ENCODE measurements around the gene LILRA5. TPM values are rescaled to one million over a fixed set of nuclear protein-coding genes. Genes with fewer than 3 reads are reported as not detected.

Gene LILRA5
- total RNA-seq, 1 donor from 2014 or later, result not detected

DNA sequence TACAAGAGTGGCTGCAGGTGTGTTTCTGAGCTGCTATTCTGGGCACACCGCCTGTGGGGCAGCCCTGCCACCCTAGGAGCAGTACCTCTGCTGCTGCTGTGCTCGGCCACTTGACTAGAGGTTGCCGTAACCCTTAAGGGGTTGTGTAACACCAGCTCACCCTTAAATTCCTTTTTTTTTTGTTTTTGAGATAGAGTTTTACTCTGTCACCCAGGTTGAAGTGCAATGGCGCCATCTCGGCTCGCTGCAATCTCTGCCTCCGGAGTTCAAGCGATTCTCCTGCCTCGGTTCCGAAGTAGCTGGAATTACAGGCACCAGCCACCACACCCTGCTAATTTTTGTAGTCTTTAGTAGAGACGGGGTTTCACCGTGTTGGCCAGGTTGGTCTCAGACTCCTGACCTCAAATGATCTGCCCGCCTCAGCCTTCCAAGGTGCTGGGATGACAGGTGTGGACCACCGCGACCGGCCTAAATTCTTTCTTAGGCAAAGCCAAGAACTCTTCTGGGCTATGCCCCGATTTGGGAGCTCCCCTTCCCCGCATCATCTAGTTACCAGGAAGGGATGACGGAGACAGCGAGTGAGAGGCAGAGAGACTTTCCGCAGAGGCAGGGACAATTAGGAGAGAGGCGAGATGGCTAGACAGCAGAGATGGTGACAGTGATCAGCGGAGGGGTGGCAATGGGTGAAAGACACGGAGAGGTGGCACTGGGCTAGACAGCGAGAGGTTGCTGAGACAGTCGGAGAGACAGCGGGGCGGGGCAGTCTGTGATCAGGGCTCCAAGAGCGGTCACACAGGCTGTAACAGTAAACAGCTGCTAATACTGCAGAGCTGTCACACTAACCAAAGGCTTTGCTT is 4.4 kb upstream of the LILRA5 start:
- Histone ChIP-seq H3K27ac (ENCODE audit: low read depth, low read length) (no peak overlapping the region), H3K79me2 (ENCODE audit: insufficient read depth, low read length) (no peaks in the 10 kb centered on the region), H3K4me3 (ENCODE audit: insufficient read depth, low read depth, low read length) (no peak overlapping the region), H3K4me2 (ENCODE audit: low read length) (no peak overlapping the region), H3K9ac (ENCODE audit: low read length) (no peak overlapping the region), H3K9me3 (ENCODE audit: insufficient read depth, low read depth, low read length) (no peaks in the 10 kb centered on the region), H4K20me1 (ENCODE audit: insufficient read depth, low read length) (no peaks in the 10 kb centered on the region), H3K36me3 (ENCODE audit: insufficient read depth, low read length) (no peaks in the 10 kb centered on the region), H2AFZ (ENCODE audit: low read depth, low read length) (no peak overlapping the region), H3K27me3 (ENCODE audit: insufficient read depth, low read length) (no peaks in the 10 kb centered on the region), H3K4me1 (ENCODE audit: insufficient read depth, low read length) (no peaks in the 10 kb centered on the region)
- no peaks in the 10 kb centered on the region for H3K4me1 Mint-ChIP-seq (ENCODE audit: low read depth, unreplicated experiment)
- H3K27ac Mint-ChIP-seq (ENCODE audit: unreplicated experiment), result no peak overlapping the region
- no peak for TF ChIP-seq EZH2 (IDR thresholded peaks at IDR 0.05; ENCODE audit: insufficient read depth, low read length)
- TF ChIP-seq, protein P1, sequence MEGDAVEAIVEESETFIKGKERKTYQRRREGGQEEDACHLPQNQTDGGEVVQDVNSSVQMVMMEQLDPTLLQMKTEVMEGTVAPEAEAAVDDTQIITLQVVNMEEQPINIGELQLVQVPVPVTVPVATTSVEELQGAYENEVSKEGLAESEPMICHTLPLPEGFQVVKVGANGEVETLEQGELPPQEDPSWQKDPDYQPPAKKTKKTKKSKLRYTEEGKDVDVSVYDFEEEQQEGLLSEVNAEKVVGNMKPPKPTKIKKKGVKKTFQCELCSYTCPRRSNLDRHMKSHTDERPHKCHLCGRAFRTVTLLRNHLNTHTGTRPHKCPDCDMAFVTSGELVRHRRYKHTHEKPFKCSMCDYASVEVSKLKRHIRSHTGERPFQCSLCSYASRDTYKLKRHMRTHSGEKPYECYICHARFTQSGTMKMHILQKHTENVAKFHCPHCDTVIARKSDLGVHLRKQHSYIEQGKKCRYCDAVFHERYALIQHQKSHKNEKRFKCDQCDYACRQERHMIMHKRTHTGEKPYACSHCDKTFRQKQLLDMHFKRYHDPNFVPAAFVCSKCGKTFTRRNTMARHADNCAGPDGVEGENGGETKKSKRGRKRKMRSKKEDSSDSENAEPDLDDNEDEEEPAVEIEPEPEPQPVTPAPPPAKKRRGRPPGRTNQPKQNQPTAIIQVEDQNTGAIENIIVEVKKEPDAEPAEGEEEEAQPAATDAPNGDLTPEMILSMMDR (IDR thresholded peaks at IDR 0.05; ENCODE audit: insufficient read depth, low read depth, low read length), result no peak
- no peaks in the 10 kb centered on the region for H3K36me3 Mint-ChIP-seq (ENCODE audit: low read depth, unreplicated experiment)
- no peak for DNase-seq (ENCODE audit: low read depth)
- H3K4me3 Mint-ChIP-seq (ENCODE audit: unreplicated experiment), result no peak overlapping the region
- H3K27me3 Mint-ChIP-seq (ENCODE audit: low read depth, unreplicated experiment), result peaks cover 41% of the 10 kb centered on the region
- FAIRE-seq, result no peak
- H3K9me3 Mint-ChIP-seq (ENCODE audit: unreplicated experiment), result peaks cover 6% of the 10 kb centered on the region

DNA sequence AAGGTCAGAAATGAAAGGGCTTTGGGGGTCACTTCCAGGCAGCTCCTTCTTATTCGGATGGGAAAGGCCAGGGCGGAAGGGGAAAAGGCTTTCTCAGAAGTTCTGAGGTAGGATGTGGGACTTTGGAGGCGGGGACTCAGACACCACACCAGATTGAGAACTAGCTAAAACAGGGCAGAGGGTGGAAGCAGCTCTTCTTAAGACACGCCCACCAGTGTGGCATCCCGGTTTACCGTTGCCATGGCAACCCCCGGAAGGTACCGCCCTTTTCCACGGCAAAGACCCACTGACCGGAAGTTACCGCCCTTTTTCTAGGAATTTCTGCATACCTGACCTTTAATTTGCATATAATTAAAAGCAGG is 3.8 kb upstream of the LILRA5 start:
- DNase-seq (ENCODE audit: low read depth), result no peak
- no peak overlapping the region for H3K4me2 ChIP-seq (ENCODE audit: low read length)
- Mint-ChIP-seq H3K4me1 (ENCODE audit: low read depth, unreplicated experiment) (no peaks in the 10 kb centered on the region), H3K27ac (ENCODE audit: unreplicated experiment) (no peak overlapping the region), H3K27me3 (ENCODE audit: low read depth, unreplicated experiment) (peaks cover 39% of the 10 kb centered on the region), H3K9me3 (ENCODE audit: unreplicated experiment) (peaks cover 6% of the 10 kb centered on the region), H3K36me3 (ENCODE audit: low read depth, unreplicated experiment) (no peaks in the 10 kb centered on the region), H3K4me3 (ENCODE audit: unreplicated experiment) (no peak overlapping the region)
- H3K36me3 ChIP-seq (ENCODE audit: insufficient read depth, low read length), result no peaks in the 10 kb centered on the region
- FAIRE-seq, result no peak
- no peak for TF ChIP-seq EZH2 (IDR thresholded peaks at IDR 0.05; ENCODE audit: insufficient read depth, low read length)
- TF ChIP-seq, protein P1 (IDR thresholded peaks at IDR 0.05; ENCODE audit: insufficient read depth, low read depth, low read length), result no peak
- H3K27me3 ChIP-seq (ENCODE audit: insufficient read depth, low read length), result no peaks in the 10 kb centered on the region
- no peaks in the 10 kb centered on the region for H3K4me1 ChIP-seq (ENCODE audit: insufficient read depth, low read length)
- H3K79me2 ChIP-seq (ENCODE audit: insufficient read depth, low read length), result no peaks in the 10 kb centered on the region
- no peak overlapping the region for H2AFZ ChIP-seq (ENCODE audit: low read depth, low read length)
- H3K9me3 ChIP-seq (ENCODE audit: insufficient read depth, low read depth, low read length), result no peaks in the 10 kb centered on the region
- no peak overlapping the region for H3K4me3 ChIP-seq (ENCODE audit: insufficient read depth, low read depth, low read length)
- no peak overlapping the region for H3K27ac ChIP-seq (ENCODE audit: low read depth, low read length)
- H3K9ac ChIP-seq (ENCODE audit: low read length), result no peak overlapping the region
- no peaks in the 10 kb centered on the region for H4K20me1 ChIP-seq (ENCODE audit: insufficient read depth, low read length)

DNA sequence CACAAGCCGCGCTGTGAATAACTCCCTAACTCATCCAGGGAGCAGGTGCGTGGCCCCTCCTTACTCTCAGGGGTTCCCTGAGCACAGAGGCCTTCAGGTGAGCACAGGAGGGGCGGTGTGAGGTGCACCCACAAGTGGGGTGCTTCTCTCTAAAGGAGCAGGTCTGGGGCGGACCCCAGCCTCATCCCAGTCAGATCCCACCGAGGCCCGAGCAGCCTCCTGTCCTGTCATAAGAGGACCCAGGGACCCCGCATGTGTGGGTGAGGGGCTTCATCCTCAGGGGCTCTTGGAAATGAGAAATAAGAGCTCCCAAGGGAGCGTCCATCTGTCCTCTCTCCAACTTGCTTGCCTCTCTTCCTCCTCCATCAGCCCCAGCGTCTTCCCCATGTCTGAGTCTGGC is 3.0 kb upstream of the LILRA5 start:
- no peaks in the 10 kb centered on the region for H3K9me3 ChIP-seq (ENCODE audit: insufficient read depth, low read depth, low read length)
- TF ChIP-seq EZH2 (IDR thresholded peaks at IDR 0.05; ENCODE audit: insufficient read depth, low read length), result no peak
- TF ChIP-seq, protein P1 (IDR thresholded peaks at IDR 0.05; ENCODE audit: insufficient read depth, low read depth, low read length), result no peak
- no peak overlapping the region for H3K9ac ChIP-seq (ENCODE audit: low read length)
- H3K27ac ChIP-seq (ENCODE audit: low read depth, low read length), result no peak overlapping the region
- no peaks in the 10 kb centered on the region for H3K36me3 ChIP-seq (ENCODE audit: insufficient read depth, low read length)
- FAIRE-seq, result no peak
- H2AFZ ChIP-seq (ENCODE audit: low read depth, low read length), result no peak overlapping the region
- H3K9me3 Mint-ChIP-seq (ENCODE audit: unreplicated experiment), result peaks cover 3% of the 10 kb centered on the region
- no peaks in the 10 kb centered on the region for H3K4me1 Mint-ChIP-seq (ENCODE audit: low read depth, unreplicated experiment)
- no peaks in the 10 kb centered on the region for H3K79me2 ChIP-seq (ENCODE audit: insufficient read depth, low read length)
- no peaks in the 10 kb centered on the region for H4K20me1 ChIP-seq (ENCODE audit: insufficient read depth, low read length)
- no peak overlapping the region for H3K4me3 Mint-ChIP-seq (ENCODE audit: unreplicated experiment)
- H3K36me3 Mint-ChIP-seq (ENCODE audit: low read depth, unreplicated experiment), result no peaks in the 10 kb centered on the region
- H3K27ac Mint-ChIP-seq (ENCODE audit: unreplicated experiment), result no peak overlapping the region
- DNase-seq (ENCODE audit: low read depth), result no peak
- no peaks in the 10 kb centered on the region for H3K4me1 ChIP-seq (ENCODE audit: insufficient read depth, low read length)
- no peaks in the 10 kb centered on the region for H3K27me3 ChIP-seq (ENCODE audit: insufficient read depth, low read length)
- peaks cover 38% of the 10 kb centered on the region for H3K27me3 Mint-ChIP-seq (ENCODE audit: low read depth, unreplicated experiment)
- no peak overlapping the region for H3K4me3 ChIP-seq (ENCODE audit: insufficient read depth, low read depth, low read length)
- no peak overlapping the region for H3K4me2 ChIP-seq (ENCODE audit: low read length)
